HL-60 (cell line): ENCODE results near the gene BANF2.

ENCODE experiments used
- REST ChIP-seq: IDR thresholded peaks from 2 replicates; pipeline ENCODE4 v1.6.1; 2012; ENCODE audit warnings: low read depth; ENCODE audit not compliant: insufficient replicate concordance
- TF ChIP-seq, protein P1 (sequence below): IDR thresholded peaks from one replicate; pipeline ENCODE4 v1.5.1; 2011; ENCODE audit warnings: low read length, control low read depth, inconsistent platforms; ENCODE audit not compliant: insufficient read depth

GRCh38 chr20:17688965-17689364 is 10.8 kb upstream of the BANF2 start:
- no peak for TF ChIP-seq REST
- TF ChIP-seq, protein P1, sequence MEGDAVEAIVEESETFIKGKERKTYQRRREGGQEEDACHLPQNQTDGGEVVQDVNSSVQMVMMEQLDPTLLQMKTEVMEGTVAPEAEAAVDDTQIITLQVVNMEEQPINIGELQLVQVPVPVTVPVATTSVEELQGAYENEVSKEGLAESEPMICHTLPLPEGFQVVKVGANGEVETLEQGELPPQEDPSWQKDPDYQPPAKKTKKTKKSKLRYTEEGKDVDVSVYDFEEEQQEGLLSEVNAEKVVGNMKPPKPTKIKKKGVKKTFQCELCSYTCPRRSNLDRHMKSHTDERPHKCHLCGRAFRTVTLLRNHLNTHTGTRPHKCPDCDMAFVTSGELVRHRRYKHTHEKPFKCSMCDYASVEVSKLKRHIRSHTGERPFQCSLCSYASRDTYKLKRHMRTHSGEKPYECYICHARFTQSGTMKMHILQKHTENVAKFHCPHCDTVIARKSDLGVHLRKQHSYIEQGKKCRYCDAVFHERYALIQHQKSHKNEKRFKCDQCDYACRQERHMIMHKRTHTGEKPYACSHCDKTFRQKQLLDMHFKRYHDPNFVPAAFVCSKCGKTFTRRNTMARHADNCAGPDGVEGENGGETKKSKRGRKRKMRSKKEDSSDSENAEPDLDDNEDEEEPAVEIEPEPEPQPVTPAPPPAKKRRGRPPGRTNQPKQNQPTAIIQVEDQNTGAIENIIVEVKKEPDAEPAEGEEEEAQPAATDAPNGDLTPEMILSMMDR, result no peak
